Measurements from ENCODE around the gene CYP2W1.
"Not testable (repeated sequence)": the region's sequence is repeated elsewhere in the genome, so short reads cannot be mapped to it uniquely, and the experiment has no call there.

The CYP2W1 gene

GRCh38 chr7:1026721-1027161 lies 43.8 kb downstream of the CYP2W1 start:
- DNase-seq (ENCODE audit: insufficient read length) = no peak
- FAIRE-seq = peak; percentile 64

GRCh38 chr7:1027242-1028043 lies 44.5 kb downstream of the CYP2W1 start:
- no peak for FAIRE-seq
- no peak for DNase-seq (ENCODE audit: insufficient read length)
- TF ChIP-seq TAF1 (IDR thresholded peaks at IDR 0.05; ENCODE audit: borderline replicate concordance, low read depth, low read length) (no peak), POLR2AphosphoS5 (IDR thresholded peaks at IDR 0.05; ENCODE audit: low read depth, low read length) (no peak), POLR2A (IDR thresholded peaks at IDR 0.05; ENCODE audit: low read depth, low read length) (no peak)

More at GRCh38 chr7:1026721-1027161, 43.8 kb downstream of the CYP2W1 start:
- TF ChIP-seq POLR2A (IDR thresholded peaks at IDR 0.05; ENCODE audit: low read depth, low read length) (no peak), POLR2AphosphoS5 (IDR thresholded peaks at IDR 0.05; ENCODE audit: low read depth, low read length) (no peak), TAF1 (IDR thresholded peaks at IDR 0.05; ENCODE audit: borderline replicate concordance, low read depth, low read length) (no peak)

- DNase-seq (ENCODE audit: insufficient read length) (peak; percentile 98), FAIRE-seq (peak; percentile 97)
- TF ChIP-seq POLR2AphosphoS5 (IDR thresholded peaks at IDR 0.05; ENCODE audit: low read depth, low read length) (peak; percentile 61), POLR2A (IDR thresholded peaks at IDR 0.05; ENCODE audit: low read depth, low read length) (peak; percentile 55; the same call in 1 of the 2 replicates), TAF1 (IDR thresholded peaks at IDR 0.05; ENCODE audit: borderline replicate concordance, low read depth, low read length) (peak; percentile 27; the same call in 1 of the 2 replicates)
Measured at GRCh38 chr7:1028044-1028770, 45.2 kb downstream of the CYP2W1 start.

GRCh38 chr7:1028775-1029636 lies 46.0 kb downstream of the CYP2W1 start:
- TF ChIP-seq POLR2AphosphoS5 (IDR thresholded peaks at IDR 0.05; ENCODE audit: low read depth, low read length) (no peak), POLR2A (IDR thresholded peaks at IDR 0.05; ENCODE audit: low read depth, low read length) (no peak), TAF1 (IDR thresholded peaks at IDR 0.05; ENCODE audit: borderline replicate concordance, low read depth, low read length) (no peak)
- peak; percentile 76 for DNase-seq (ENCODE audit: insufficient read length)
- peak; percentile 99 for FAIRE-seq

DNA sequence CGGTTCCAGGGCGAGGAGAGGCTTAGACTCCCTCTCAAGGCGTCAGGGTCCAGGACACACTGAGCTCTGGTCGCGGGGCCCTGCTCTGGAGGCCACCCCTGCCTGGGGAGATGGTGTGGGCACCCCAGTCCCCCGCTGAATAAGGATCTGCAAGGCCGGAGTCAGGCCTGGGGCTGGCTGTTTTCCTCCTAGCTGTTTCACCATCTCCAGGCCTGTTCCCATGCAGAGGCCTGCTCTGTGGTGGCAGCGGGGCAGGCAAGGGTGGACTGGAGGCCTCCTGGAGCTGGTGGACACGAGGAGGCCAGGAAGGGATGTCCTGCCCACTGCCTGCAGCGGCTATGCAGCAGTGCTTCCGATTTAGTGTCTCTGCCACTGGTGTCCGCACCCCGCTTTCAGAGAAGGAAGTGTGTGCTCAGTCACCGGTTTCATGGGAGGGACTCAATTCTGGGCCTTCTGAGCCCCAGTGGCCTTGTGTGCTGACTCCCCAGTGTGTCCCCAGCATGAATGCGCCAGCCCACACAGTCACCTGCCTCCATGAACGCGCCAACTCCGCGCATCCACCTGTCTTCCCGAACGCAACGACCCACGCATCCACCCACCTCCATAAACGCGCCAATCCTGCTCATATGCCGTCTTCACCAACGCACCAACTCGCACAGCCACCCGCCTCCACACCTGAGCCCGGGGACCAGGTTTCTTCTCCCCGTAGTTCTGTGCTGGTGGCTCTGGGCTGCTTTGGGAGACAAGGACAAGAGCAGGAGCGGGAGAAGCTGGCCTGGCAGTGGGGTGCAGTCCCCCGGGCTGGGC lies 46.9 kb downstream of the CYP2W1 start:
- DNase-seq (ENCODE audit: insufficient read length) = no peak
- no peak for FAIRE-seq

GRCh38 chr7:1030444-1031070 lies 47.6 kb downstream of the CYP2W1 start:
- no peak for FAIRE-seq

More for the DNA sequence above, 46.9 kb downstream of the CYP2W1 start:
- TF ChIP-seq POLR2AphosphoS5 (IDR thresholded peaks at IDR 0.05; ENCODE audit: low read depth, low read length) (no peak), TAF1 (IDR thresholded peaks at IDR 0.05; ENCODE audit: borderline replicate concordance, low read depth, low read length) (no peak), POLR2A (IDR thresholded peaks at IDR 0.05; ENCODE audit: low read depth, low read length) (no peak)

GRCh38 chr7:1031716-1032455 lies 48.9 kb downstream of the CYP2W1 start:
- DNase-seq (ENCODE audit: insufficient read length) = no peak
- TF ChIP-seq POLR2AphosphoS5 (IDR thresholded peaks at IDR 0.05; ENCODE audit: low read depth, low read length) (no peak), POLR2A (IDR thresholded peaks at IDR 0.05; ENCODE audit: low read depth, low read length) (no peak), TAF1 (IDR thresholded peaks at IDR 0.05; ENCODE audit: borderline replicate concordance, low read depth, low read length) (no peak)
- FAIRE-seq = no peak

More at GRCh38 chr7:1030444-1031070, 47.6 kb downstream of the CYP2W1 start:
- DNase-seq (ENCODE audit: insufficient read length) = no peak
- TF ChIP-seq POLR2AphosphoS5 (IDR thresholded peaks at IDR 0.05; ENCODE audit: low read depth, low read length) (no peak), POLR2A (IDR thresholded peaks at IDR 0.05; ENCODE audit: low read depth, low read length) (no peak), TAF1 (IDR thresholded peaks at IDR 0.05; ENCODE audit: borderline replicate concordance, low read depth, low read length) (no peak)

GRCh38 chr7:1032536-1033181 lies 49.7 kb downstream of the CYP2W1 start:
- TF ChIP-seq POLR2AphosphoS5 (IDR thresholded peaks at IDR 0.05; ENCODE audit: low read depth, low read length) (no peak), TAF1 (IDR thresholded peaks at IDR 0.05; ENCODE audit: borderline replicate concordance, low read depth, low read length) (no peak)
- DNase-seq (ENCODE audit: insufficient read length) = no peak
- FAIRE-seq = no peak

- DNase-seq (ENCODE audit: insufficient read length) (no peak), FAIRE-seq (no peak)
- TF ChIP-seq TAF1 (IDR thresholded peaks at IDR 0.05; ENCODE audit: borderline replicate concordance, low read depth, low read length) (no peak), POLR2AphosphoS5 (IDR thresholded peaks at IDR 0.05; ENCODE audit: low read depth, low read length) (no peak), POLR2A (IDR thresholded peaks at IDR 0.05; ENCODE audit: low read depth, low read length) (no peak)
Measured at GRCh38 chr7:1033546-1034145, 50.7 kb downstream of the CYP2W1 start.

DNA sequence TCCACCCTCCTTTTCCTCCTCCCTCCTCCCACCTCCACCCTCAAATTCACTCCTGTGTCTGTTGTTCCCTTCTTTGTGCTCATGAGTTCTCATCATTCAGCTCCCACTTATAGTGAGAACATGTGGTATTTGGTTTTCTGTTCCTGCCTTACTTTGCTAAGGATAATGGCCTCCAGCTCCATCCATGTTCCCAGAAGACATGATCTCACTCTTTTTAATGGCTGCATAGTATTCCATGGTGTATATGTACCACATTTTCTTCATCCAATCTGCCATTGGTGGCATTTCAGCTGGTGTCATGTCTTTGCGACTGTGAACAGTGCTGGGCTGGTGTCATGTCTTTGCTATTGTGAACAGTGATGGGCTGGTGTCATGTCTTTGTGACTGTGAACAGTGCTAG lies 51.8 kb downstream of the CYP2W1 start:
- not testable (repeated sequence) for DNase-seq (ENCODE audit: insufficient read length); FAIRE-seq

- not testable (repeated sequence) for DNase-seq (ENCODE audit: insufficient read length)
- FAIRE-seq = peak; percentile 54
Measured at GRCh38 chr7:1036164-1036928, 53.4 kb downstream of the CYP2W1 start.

All from GM12892 (cell line).